WTC11 (cell line): Measurements from ENCODE around the gene YPEL1. TPM values are rescaled to one million over a fixed set of nuclear protein-coding genes. Genes with fewer than 3 reads are reported as not detected.

Source experiments
- ATAC-seq: fragments of 200-7000 bp; cut with Tn5 transposase; 2 replicates; pipeline ENCODE4 v1.10.0; 2021; ENCODE audit warnings: mild to moderate bottlenecking, moderate library complexity
- CTCF ChIA-PET: fragments of 300-600 bp; sonication (Branson Sonifier 250); formaldehyde crosslinking; loops from one replicate; lab custom pipeline; 2021; ENCODE audit warnings: antibody characterized with exemption; lab: Charles Lee
- POLR2A ChIA-PET: fragments of 350-600 bp; sonication (Branson Sonifier 250); formaldehyde crosslinking; loops from one replicate; lab custom pipeline; 2021; ENCODE audit warnings: antibody characterized with exemption; lab: Charles Lee
- DNase-seq: peaks from one replicate; pipeline ENCODE4 v3.0.0; 2021; ENCODE audit warnings: low spot score
- H3K27ac Mint-ChIP-seq: 2 replicates; pipeline ENCODE4 v1.8.0; 2021; ENCODE audit warnings: mixed read lengths
- H3K27me3 Mint-ChIP-seq: 2 replicates; pipeline ENCODE4 v1.8.0; 2021; ENCODE audit warnings: low read depth, mild to moderate bottlenecking, moderate library complexity, mixed read lengths
- H3K36me3 Mint-ChIP-seq: 2 replicates; pipeline ENCODE4 v1.8.0; 2021; ENCODE audit warnings: mixed read lengths
- H3K4me1 Mint-ChIP-seq: 2 replicates; pipeline ENCODE4 v1.8.0; 2022; ENCODE audit warnings: mixed read lengths
- H3K4me3 Mint-ChIP-seq: 2 replicates; pipeline ENCODE4 v1.8.0; 2021; ENCODE audit warnings: mild to moderate bottlenecking, moderate library complexity, mixed read lengths
- H3K9me3 Mint-ChIP-seq: 2 replicates; pipeline ENCODE4 v1.8.0; 2021; ENCODE audit warnings: mixed read lengths
- ARID4B ChIP-seq: sonication (generic); formaldehyde crosslinking; IDR thresholded peaks from 2 replicates; pipeline ENCODE4 v1.8.0; 2023; ENCODE audit warnings: missing genetic modification reagents, mild to moderate bottlenecking, borderline replicate concordance
- CDX4 ChIP-seq: fragments of 250-450 bp; sonication (Bioruptor Pico); IDR thresholded peaks from 2 replicates; pipeline ENCODE4 v1.9.0; 2021; ENCODE audit warnings: moderate library complexity, mild to moderate bottlenecking, inconsistent platforms, borderline replicate concordance
- E2F5 ChIP-seq: sonication (generic); formaldehyde crosslinking; IDR thresholded peaks from 2 replicates; pipeline ENCODE4 v1.8.1; 2022; ENCODE audit warnings: mild to moderate bottlenecking, moderate library complexity, missing genetic modification reagents
- ERG ChIP-seq: fragments of 250-450 bp; sonication (Bioruptor Pico); IDR thresholded peaks from 2 replicates; pipeline ENCODE4 v1.8.0; 2021; ENCODE audit warnings: mild to moderate bottlenecking
- MAX ChIP-seq: sonication (generic); formaldehyde crosslinking; IDR thresholded peaks from 2 replicates; pipeline ENCODE4 v1.8.0; 2022; ENCODE audit warnings: mild to moderate bottlenecking, missing genetic modification reagents
- MXD4 ChIP-seq: fragments of 250-450 bp; sonication (Bioruptor Pico); IDR thresholded peaks from 2 replicates; pipeline ENCODE4 v1.8.0; 2021; ENCODE audit warnings: mild to moderate bottlenecking, moderate library complexity, borderline replicate concordance
- MYBL2 ChIP-seq: sonication (generic); formaldehyde crosslinking; IDR thresholded peaks from 2 replicates; pipeline ENCODE4 v1.8.1; 2023; ENCODE audit warnings: mild to moderate bottlenecking, moderate library complexity, missing genetic modification reagents
- NFYB ChIP-seq: sonication (generic); formaldehyde crosslinking; conservative IDR thresholded peaks from 2 replicates; pipeline ENCODE4 v1.8.0; 2022; ENCODE audit warnings: low read depth, missing genetic modification reagents
- PRDM15 ChIP-seq: sonication (generic); formaldehyde crosslinking; IDR thresholded peaks from 2 replicates; pipeline ENCODE4 v1.8.0; 2022; ENCODE audit warnings: missing genetic modification reagents
- PREB ChIP-seq: sonication (generic); formaldehyde crosslinking; IDR thresholded peaks from 2 replicates; pipeline ENCODE4 v1.8.1; 2022; ENCODE audit warnings: mild to moderate bottlenecking, missing genetic modification reagents, moderate library complexity, borderline replicate concordance
- SMAD4 ChIP-seq: sonication (generic); formaldehyde crosslinking; IDR thresholded peaks from 2 replicates; pipeline ENCODE4 v1.8.0; 2022; ENCODE audit warnings: mild to moderate bottlenecking, missing genetic modification reagents
- SP1 ChIP-seq: sonication (generic); formaldehyde crosslinking; conservative IDR thresholded peaks from 2 replicates; pipeline ENCODE4 v1.8.1; 2022; ENCODE audit warnings: missing genetic modification reagents
- TCF7 ChIP-seq: sonication (generic); formaldehyde crosslinking; IDR thresholded peaks from 2 replicates; pipeline ENCODE4 v1.8.0; 2022; ENCODE audit warnings: mild to moderate bottlenecking, low read depth, missing genetic modification reagents, moderate library complexity
- TEAD1 ChIP-seq: sonication (generic); formaldehyde crosslinking; IDR thresholded peaks from 2 replicates; pipeline ENCODE4 v1.8.0; 2022; ENCODE audit warnings: mild to moderate bottlenecking, missing genetic modification reagents
- ZMAT4 ChIP-seq: fragments of 250-450 bp; sonication (Bioruptor Pico); IDR thresholded peaks from 2 replicates; pipeline ENCODE4 v1.9.0; 2021; ENCODE audit warnings: mild to moderate bottlenecking
- ZNF232 ChIP-seq: sonication (generic); formaldehyde crosslinking; IDR thresholded peaks from 2 replicates; pipeline ENCODE4 v1.8.0; 2022; ENCODE audit warnings: mild to moderate bottlenecking, missing genetic modification reagents
- ZNF396 ChIP-seq: fragments of 250-450 bp; sonication (Bioruptor Pico); IDR thresholded peaks from 2 replicates; pipeline ENCODE4 v1.8.0; 2021; ENCODE audit warnings: mild to moderate bottlenecking, moderate library complexity, borderline replicate concordance
- total RNA-seq: library from RNA; stranded (reverse); gene quantifications from 3 replicates; pipeline ENCODE4 v1.2.3, GENCODE V29; 2021

YPEL1 gene
- total RNA-seq, 1 experiment from 2014 or later, result 7.7 TPM

GRCh38 chr22:21652547-21653545 lies 82.7 kb downstream of the YPEL1 start (continued):
- TF ChIP-seq PRDM15 (CRISPR knock-in tag) (no peak), TEAD1 (CRISPR knock-in tag) (peak; percentile 30; the same call in 1 of the 2 replicates), MXD4 (CRISPR knock-in tag) (no peak)

GRCh38 chr22:21652010-21652546 lies 83.5 kb downstream of the YPEL1 start:
- peaks cover 29% of the 10 kb centered on the region for H3K4me1 Mint-ChIP-seq
- ChIA-PET CTCF (interaction anchor here (1.0 to 4.3 kb wide), 6 partner anchors 10 to 287 kb away, joined by 3 to 40 read pairs (median 4); partner anchors contain the start of genes PPIL2, SDF2L1 and YDJC), POLR2A (interaction anchor here (0.9 to 2.6 kb wide), 2 partner anchors 10 to 46 kb away, joined by 3 to 11 read pairs; partner anchors contain the start of gene SDF2L1)
- H3K27me3 Mint-ChIP-seq, result no peaks in the 10 kb centered on the region
- H3K4me3 Mint-ChIP-seq, result peak overlapping the region; percentile 92
- DNase-seq, result peak; percentile 95
- H3K36me3 Mint-ChIP-seq, result peaks cover 23% of the 10 kb centered on the region
- no peak overlapping the region for H3K27ac Mint-ChIP-seq
- no peaks in the 10 kb centered on the region for H3K9me3 Mint-ChIP-seq
- peak; percentile 90 for ATAC-seq
- TF ChIP-seq SP1 (CRISPR knock-in tag), result peak; percentile 60; the same call in 1 of the 2 replicates
- peak; percentile 82; the same call in 1 of the 2 replicates for TF ChIP-seq ZNF232 (CRISPR knock-in tag)
- TF ChIP-seq ZNF396, result no peak
- TF ChIP-seq PREB (CRISPR knock-in tag), result no peak
- TF ChIP-seq CDX4 (CRISPR knock-in tag), result no peak
- TF ChIP-seq E2F5 (CRISPR knock-in tag), result peak; percentile 61
- TF ChIP-seq TCF7 (CRISPR knock-in tag), result peak; percentile 14; the same call in 1 of the 2 replicates
- TF ChIP-seq ARID4B (CRISPR knock-in tag), result 0 out of 2 replicates have a peak, but pooled peaks have one; percentile 57
- TF ChIP-seq SMAD4 (CRISPR knock-in tag), result no peak
- TF ChIP-seq ERG, result no peak
- peak; percentile 91 for TF ChIP-seq MAX
- peak; percentile 68 for TF ChIP-seq MYBL2 (CRISPR knock-in tag)
- TF ChIP-seq ZMAT4 (CRISPR knock-in tag), result no peak
- TF ChIP-seq NFYB, result peak; percentile 75
